Measurements from ENCODE around the gene SND1.

SND1 gene

DNA sequence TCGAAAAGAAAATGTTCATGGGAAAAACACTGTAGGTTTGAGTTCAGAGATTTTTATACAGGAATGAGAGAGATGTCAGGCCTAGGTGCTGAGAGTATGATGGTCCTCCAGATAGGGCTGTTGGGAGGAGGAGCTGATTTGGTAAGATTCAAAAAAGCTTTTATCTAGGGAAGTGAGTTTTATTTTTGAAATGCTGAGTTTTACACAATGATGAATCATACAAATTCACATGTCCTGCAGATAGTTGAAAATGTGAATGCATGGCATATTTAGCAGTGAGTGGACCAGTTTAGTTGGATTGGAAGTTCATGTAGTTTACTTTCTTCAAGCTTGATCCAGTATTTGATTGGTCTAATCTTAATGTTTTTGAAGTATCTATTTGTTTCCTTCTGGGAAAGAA lies 224.4 kb downstream of the SND1 start:
- DNase-seq = no peak

- DNase-seq = no peak
Measured at GRCh38 chr7:127877951-127878350, 226.0 kb downstream of the SND1 start.

DNA sequence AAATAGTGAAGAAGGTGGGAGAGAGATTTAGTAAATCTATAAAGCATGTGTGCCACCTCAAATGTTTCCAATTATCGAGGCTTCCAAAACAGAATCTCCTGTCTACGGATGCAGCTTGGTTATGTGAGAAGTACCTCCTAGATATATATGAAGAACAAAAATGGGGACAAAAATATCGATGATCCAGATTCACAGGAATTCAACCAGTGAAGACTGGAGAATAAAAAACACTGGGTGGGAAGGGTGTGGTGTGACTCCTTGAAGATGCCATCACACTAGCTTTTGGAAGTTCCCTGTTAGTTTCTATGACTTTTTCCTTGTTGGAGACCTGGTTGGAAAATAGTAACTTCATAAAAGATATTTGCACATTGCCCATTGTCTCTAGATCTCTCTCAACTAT lies 226.8 kb downstream of the SND1 start:
- DNase-seq = no peak

GRCh38 chr7:127879436-127879835 lies 227.4 kb downstream of the SND1 start:
- no peak for DNase-seq

GRCh38 chr7:127879942-127880341 lies 227.9 kb downstream of the SND1 start:
- no peak for DNase-seq

- no peak for DNase-seq
Measured at GRCh38 chr7:127880454-127880853, 228.5 kb downstream of the SND1 start.

DNA sequence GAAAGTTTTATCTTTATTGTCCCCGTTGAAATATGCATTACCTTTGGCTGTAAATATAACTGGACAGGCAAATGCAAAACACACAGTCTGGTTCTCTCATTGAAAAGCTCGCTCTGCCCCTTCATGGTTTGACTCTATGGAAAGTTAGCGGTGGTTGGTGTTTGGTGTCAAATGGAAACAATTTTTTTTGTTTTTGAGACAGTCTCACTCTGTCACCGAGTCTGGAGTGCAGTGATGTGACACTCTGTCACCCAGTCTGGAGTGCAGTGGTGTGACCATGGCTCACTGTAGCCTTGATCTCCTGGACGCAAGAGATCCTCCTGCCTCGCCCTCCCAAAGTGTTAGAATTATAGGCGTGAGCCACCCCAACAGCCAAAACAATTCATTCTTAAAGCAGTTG lies 229.6 kb downstream of the SND1 start:
- no peak for DNase-seq

- DNase-seq = no peak
Measured at GRCh38 chr7:127882313-127882920, 230.4 kb downstream of the SND1 start.

DNA sequence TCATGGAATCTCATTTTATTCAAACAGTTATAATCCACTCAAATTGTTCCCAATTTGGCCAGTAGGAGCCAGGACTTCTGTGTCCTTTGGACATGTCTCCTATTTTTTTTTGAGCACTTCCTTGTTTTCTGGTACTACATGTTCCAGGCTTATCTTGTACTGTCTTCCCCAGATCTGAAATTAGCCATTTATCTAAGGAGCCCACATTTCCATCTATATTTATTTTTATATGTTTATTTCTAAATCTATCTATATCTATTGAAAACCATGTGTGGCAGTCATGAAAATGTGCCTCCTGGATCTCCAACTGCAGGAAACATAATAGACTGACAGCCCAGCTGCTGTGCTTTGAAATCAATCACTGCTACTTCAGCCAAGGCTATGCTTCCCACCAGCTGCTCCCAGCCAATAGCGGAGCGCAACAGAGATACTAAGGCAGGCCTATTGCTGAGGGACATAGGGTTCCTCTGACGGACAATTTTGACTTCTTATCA lies 232.1 kb downstream of the SND1 start:
- DNase-seq = no peak

- DNase-seq = no peak
Measured at GRCh38 chr7:127885222-127885772, 233.3 kb downstream of the SND1 start.

- no peak for DNase-seq
Measured at GRCh38 chr7:127885843-127886242, 233.8 kb downstream of the SND1 start.

- DNase-seq = no peak
Measured at GRCh38 chr7:127886248-127886647, 234.3 kb downstream of the SND1 start.

- no peak for DNase-seq
Measured at GRCh38 chr7:127887096-127887495, 235.1 kb downstream of the SND1 start.

- DNase-seq = no peak
Measured at GRCh38 chr7:127887631-127888030, 235.6 kb downstream of the SND1 start.

- DNase-seq = no peak
Measured at GRCh38 chr7:127888411-127888810, 236.4 kb downstream of the SND1 start.

GRCh38 chr7:127888825-127889224 lies 236.8 kb downstream of the SND1 start:
- DNase-seq = no peak

DNA sequence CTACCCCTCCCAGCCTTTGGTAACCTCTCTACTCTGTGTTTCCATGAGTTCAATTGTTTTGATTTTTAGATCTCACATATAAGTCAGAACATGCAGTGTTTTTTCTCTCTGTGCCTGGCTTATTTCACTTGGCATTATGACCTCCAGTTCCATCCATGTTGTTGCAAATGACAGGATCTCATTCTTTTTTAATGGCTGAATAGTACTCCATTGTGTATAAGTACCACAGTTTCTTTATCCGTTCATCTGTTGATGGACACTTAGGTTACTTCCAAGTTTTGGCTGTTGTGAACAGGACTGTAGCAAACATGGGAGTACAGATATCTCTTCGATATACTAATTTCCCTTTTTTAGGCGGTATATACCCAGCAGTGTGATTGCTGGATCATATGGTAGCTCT lies 237.7 kb downstream of the SND1 start:
- no peak for DNase-seq

DNA sequence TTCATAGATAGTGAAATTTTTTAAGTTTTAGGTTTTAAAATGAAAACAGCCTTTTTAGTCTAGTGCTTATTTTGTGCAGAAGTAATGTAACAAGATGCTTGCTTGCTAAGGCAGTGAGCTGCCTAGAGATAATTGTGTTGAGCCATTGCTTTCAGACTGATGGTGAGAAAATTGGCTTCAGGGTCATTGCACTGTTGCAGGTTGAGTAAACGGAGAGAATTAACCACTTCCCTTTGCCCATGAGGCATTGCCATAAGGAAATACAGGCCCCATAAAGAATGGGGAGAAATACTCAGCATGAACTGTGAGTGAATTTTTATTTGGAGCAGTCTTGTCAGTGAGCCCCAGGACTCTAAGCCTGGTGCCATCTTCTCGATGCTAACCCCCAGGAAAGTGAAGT lies 238.7 kb downstream of the SND1 start:
- DNase-seq = no peak

DNA sequence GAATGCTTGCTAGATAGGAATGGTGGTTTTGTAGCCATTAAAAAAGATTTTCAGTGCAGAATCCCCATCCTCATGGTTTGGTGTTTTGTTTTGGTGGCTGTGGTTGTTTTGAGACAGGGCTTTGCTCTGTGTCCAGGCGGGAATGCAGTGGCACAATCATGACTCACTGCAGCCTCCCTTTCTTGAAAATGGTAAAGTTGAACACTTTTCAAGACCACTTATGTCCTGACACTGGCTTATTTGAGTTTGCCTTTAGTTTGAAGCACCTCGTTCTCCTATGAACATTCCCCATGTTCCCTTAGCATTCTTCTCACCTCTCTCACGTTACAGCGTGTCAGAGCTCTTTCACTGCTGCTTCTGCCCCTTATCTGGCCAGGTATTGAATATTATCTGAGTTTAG lies 239.2 kb downstream of the SND1 start:
- no peak for DNase-seq

DNA sequence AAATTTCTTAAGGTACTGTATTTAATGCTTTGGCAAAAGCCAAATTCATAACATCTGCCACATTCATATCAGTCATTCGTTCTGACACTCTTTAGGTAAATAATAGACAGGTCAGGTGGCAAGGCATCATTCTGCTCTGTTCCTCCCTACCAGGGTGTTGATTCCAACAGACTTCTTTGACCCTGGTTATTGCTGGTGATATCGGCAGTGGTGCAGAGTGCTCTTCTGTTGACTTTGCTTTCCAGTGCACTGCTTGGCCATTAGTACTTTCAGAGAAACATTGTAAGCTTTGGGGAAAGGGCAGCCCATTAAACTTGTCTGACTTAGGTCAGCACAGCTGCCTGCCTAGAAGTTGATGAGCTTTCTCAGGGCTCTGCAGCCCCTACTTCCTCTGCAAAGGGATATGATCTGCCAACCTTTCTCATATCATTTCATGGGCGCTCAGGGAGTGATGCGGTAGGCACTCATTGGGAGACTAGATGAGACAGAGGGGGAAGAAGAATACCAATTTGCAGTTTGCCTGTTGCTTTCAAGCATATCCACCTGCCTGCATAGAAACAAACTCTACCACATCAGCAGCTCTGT lies 240.0 kb downstream of the SND1 start:
- no peak for DNase-seq

DNA sequence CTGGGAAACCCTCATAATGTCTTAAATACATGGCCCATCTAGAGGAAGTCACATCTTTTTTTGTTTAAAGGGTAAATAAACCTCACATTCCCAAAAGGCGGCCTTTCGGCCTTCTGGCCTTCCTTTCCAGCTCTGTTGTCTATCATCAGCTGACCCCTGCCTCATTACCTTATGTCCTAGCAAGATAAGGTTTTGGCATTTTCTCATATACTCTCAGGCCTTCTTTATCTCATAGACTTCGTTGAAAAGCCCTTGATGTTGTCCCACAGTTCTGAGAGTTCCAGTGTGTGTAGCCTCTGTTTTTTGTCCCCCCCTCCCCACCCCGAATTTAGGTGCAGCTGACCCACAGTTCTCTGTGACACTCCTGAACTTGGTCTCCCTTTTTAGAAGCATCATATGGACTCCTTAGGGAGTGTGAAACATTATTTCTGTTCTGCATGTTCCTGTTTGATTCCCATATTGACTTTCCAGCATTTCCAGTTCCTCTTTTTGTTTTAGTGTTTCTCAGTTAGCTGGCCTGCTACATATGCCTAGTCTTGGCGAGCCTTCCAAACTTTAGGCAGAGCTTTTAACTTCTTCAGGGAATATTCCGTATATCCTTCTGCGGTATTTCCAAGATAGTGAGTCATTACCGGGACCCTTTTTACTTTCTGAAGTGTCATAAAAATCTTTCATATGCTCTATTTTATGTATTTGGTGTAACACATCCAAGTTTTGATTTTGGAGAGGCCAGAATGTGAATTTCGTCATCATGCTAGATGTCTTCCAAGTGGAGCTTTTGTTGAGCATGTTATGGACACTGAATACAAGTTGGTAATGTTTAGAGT lies 240.7 kb downstream of the SND1 start:
- DNase-seq = no peak

GRCh38 chr7:127893547-127893946 lies 241.6 kb downstream of the SND1 start:
- DNase-seq = no peak

DNA sequence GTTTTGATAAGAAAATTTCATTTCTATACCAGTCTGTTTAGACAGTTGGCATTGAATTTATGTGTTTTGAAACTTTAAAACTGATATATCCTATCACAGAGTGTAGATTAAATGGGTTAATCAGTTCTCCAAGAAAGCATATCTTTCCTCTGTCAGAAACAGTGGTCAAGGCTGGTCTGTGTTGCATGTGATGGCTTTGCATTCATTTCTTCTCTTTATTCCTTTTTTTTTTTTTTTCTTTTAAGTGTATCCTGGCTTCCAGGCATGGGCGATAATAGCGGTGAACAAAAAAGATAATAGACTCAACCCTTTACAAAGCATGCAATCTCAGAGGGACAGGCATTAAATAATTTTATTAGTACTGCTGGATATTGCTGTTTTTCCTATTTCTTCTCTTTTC lies 242.6 kb downstream of the SND1 start:
- no peak for DNase-seq

DNA sequence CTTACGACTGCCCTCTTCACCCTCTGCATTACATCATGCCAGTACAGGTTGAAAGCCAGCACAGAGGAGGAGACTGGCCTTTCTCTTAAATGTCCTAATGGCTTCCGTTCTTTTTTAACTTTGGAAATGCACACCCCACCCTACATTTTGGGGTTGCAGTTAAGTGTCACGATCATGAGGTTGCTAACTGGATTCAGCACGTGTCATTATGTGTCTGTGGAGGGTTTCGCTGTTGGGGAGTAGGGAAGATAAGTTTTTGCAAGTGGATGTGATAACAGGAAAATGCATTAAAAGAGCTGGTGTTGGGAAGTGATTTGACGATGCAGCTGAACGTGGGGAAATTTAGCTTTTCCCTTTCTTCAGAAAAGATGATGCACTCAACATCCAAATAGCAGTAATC lies 243.4 kb downstream of the SND1 start:
- DNase-seq = no peak

Data from NCI-H2029 treated with DMSO at 0.1 percent for 48 hours (cell line).